ENCODE results near the gene PCDHB12.
"Not testable (repeated sequence)": the region's sequence is repeated elsewhere in the genome, so short reads cannot be mapped to it uniquely, and the experiment has no call there.

PCDHB12 gene

DNA sequence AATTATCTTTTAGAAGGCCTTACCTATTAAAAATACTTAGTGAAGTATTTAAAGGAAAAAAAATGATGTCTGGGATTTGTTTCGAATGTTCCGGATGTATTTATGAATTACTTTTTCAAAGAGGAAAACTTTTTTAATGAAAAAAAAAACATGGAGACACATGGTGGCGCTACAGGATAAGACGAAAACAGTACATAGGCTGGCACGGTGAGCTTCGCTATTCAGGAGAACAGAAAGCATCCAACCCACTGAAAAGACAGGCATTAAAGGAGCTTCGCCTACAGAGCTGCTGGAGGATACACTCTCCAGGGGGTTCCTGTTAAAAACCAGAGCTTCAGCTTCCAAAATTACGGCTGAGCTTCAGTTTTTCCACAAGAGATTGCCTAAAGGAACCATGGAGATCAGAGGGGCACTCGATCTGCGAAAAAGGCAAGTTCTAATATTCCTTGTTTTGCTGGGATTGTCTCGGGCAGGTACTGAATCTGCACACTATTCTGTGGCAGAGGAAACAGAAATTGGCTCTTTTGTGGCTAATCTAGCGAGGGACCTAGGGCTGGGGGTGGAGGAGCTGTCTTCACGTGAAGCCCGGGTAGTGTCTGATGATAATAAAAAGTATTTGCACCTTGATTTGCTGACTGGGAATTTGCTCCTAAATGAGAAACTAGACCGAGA lies 14.7 kb downstream of the PCDHB12 start, which contains the start of gene PCDHB14:
Gene PCDHB14 (plus strand): TSS at position 232 of the 672 bp plus-strand sequence. CDS start 163 bp downstream, at position 395.
- Histone ChIP-seq H3K9me3 (ENCODE audit: severe bottlenecking) (no peaks in the 10 kb centered on the region), H3K27ac (peak within 1 kb of the TSS; percentile 47; the same call in 1 of the 2 replicates), H3K27me3 (ENCODE audit: insufficient read depth, low read depth, severe bottlenecking) (no peaks in the 10 kb centered on the region), H3K36me3 (no peaks in the 10 kb centered on the region), H3K4me3 (ENCODE audit: low read depth, low read length) (peak within 1 kb of the TSS; percentile 41)
- TF ChIP-seq, protein P1, sequence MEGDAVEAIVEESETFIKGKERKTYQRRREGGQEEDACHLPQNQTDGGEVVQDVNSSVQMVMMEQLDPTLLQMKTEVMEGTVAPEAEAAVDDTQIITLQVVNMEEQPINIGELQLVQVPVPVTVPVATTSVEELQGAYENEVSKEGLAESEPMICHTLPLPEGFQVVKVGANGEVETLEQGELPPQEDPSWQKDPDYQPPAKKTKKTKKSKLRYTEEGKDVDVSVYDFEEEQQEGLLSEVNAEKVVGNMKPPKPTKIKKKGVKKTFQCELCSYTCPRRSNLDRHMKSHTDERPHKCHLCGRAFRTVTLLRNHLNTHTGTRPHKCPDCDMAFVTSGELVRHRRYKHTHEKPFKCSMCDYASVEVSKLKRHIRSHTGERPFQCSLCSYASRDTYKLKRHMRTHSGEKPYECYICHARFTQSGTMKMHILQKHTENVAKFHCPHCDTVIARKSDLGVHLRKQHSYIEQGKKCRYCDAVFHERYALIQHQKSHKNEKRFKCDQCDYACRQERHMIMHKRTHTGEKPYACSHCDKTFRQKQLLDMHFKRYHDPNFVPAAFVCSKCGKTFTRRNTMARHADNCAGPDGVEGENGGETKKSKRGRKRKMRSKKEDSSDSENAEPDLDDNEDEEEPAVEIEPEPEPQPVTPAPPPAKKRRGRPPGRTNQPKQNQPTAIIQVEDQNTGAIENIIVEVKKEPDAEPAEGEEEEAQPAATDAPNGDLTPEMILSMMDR (IDR thresholded peaks at IDR 0.05; ENCODE audit: low read depth, low read length) = peak; percentile 47
- peak; percentile 47 for DNase-seq

DNA sequence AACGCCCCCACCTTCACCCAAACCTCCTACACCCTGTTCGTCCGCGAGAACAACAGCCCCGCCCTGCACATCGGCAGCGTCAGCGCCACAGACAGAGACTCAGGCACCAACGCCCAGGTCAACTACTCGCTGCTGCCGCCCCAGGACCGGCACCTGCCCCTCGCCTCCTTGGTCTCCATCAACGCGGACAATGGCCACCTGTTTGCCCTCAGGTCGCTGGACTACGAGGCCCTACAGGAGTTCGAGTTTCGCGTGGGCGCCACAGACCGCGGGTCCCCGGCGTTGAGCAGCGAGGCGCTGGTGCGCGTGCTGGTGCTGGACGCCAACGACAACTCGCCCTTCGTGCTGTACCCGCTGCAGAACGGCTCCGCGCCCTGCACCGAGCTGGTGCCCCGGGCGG lies 16.3 kb downstream of the PCDHB12 start:
- not testable (repeated sequence) for H3K36me3 ChIP-seq; H3K27ac ChIP-seq; H3K27me3 ChIP-seq (ENCODE audit: insufficient read depth, low read depth, severe bottlenecking); H3K4me3 ChIP-seq (ENCODE audit: low read depth, low read length); DNase-seq; H3K9me3 ChIP-seq (ENCODE audit: severe bottlenecking)

DNA sequence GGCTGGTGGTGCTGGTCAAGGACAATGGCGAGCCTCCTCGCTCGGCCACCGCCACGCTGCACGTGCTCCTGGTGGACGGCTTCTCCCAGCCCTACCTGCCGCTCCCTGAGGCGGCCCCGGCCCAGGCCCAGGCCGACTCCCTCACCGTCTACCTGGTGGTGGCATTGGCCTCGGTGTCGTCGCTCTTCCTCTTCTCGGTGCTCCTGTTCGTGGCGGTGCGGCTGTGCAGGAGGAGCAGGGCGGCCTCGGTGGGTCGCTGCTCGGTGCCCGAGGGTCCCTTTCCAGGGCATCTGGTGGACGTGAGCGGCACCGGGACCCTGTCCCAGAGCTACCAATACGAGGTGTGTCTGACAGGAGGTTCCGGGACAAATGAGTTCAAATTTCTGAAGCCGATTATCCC lies 16.9 kb downstream of the PCDHB12 start:
- not testable (repeated sequence) for H3K36me3 ChIP-seq; H3K4me3 ChIP-seq (ENCODE audit: low read depth, low read length); H3K9me3 ChIP-seq (ENCODE audit: severe bottlenecking); H3K27me3 ChIP-seq (ENCODE audit: insufficient read depth, low read depth, severe bottlenecking); DNase-seq; H3K27ac ChIP-seq

DNA sequence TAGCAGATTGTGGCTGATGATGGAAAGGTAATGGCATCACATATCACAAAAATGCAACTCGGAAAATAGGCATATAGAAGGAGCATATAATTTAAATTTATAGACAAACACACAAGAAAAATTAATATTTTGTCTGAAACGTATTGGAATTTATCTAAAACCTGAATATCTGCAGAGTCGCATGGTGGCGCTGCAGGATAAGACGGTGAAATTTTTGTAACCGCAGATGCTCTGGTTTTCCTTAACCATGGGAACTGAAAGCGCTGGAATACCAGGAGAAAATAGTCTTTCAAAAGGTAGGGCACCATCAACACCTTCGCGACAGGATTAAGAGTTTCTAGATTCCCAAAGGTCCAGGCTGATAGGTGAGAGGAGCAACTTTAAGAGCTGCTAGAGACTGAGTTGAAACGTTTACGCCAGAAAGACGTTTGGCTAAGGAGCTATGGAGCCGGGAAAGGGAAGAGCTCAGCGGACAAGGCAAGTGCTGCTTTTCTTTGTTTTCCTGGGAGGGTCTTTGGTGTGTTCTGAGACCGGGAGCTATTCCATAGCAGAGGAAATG lies 25.7 kb downstream of the PCDHB12 start:
- TF ChIP-seq, protein P1 (IDR thresholded peaks at IDR 0.05; ENCODE audit: low read depth, low read length) = peak; percentile 22; the same call in 1 of the 2 replicates
- Histone ChIP-seq H3K4me3 (ENCODE audit: low read depth, low read length) (peak overlapping the region; percentile 19; the same call in 1 of the 2 replicates), H3K36me3 (no peaks in the 10 kb centered on the region), H3K9me3 (ENCODE audit: severe bottlenecking) (peaks cover 6% of the 10 kb centered on the region), H3K27ac (no peak overlapping the region), H3K27me3 (ENCODE audit: insufficient read depth, low read depth, severe bottlenecking) (no peaks in the 10 kb centered on the region)
- DNase-seq = no peak

DNA sequence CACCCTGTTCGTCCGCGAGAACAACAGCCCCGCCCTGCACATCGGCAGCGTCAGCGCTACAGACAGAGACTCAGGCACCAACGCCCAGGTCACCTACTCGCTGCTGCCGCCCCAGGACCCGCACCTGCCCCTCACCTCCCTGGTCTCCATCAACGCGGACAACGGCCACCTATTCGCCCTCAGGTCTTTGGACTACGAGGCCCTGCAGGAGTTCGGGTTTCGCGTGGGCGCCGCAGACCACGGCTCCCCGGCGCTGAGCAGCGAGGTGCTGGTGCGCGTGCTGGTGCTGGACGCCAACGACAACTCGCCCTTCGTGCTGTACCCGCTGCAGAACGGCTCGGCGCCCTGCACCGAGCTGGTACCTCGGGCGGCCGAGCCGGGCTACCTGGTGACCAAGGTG lies 27.4 kb downstream of the PCDHB12 start:
- not testable (repeated sequence) for H3K9me3 ChIP-seq (ENCODE audit: severe bottlenecking); H3K27ac ChIP-seq; H3K27me3 ChIP-seq (ENCODE audit: insufficient read depth, low read depth, severe bottlenecking); H3K4me3 ChIP-seq (ENCODE audit: low read depth, low read length); DNase-seq; H3K36me3 ChIP-seq

DNA sequence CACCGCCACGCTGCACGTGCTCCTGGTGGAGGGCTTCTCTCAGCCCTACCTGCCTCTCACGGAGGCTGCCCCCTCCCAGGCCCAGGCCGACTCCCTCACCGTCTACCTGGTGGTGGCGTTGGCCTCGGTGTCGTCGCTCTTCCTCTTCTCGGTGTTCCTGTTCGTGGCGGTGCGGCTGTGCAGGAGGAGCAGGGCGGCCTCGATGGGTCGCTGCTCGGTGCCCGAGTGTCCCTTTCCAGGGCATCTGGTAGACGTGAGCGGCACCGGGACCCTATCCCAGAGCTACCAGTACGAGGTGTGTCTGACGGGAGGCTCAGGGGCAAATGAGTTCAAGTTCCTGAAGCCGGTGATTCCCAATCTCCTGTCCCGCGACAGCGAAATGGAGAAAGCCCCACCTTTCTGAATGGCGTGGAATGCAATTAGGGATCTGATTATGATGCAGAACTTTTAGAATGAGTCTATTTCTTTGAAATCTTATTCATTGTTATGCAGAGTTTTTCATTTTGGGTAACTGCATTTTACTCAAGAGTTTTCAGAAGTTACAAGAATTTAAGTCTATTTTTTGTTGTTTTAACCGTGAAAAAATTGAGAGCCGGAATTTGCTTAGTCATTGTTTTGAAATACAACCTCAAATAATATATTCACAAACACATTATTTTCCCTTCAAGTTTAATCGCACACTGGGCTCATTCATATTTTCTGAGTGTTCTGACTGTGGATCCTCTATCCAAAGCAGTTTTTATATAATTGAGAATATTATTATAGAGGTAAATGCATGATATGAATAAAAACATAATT lies 28.2 kb downstream of the PCDHB12 start:
- DNase-seq = no peak
- peaks cover 14% of the 10 kb centered on the region for H3K9me3 ChIP-seq (ENCODE audit: severe bottlenecking)
- H3K27ac ChIP-seq = no peak overlapping the region
- H3K4me3 ChIP-seq (ENCODE audit: low read depth, low read length) = no peak overlapping the region
- no peaks in the 10 kb centered on the region for H3K27me3 ChIP-seq (ENCODE audit: insufficient read depth, low read depth, severe bottlenecking)
- TF ChIP-seq, protein P1 (IDR thresholded peaks at IDR 0.05; ENCODE audit: low read depth, low read length) = no peak
- no peaks in the 10 kb centered on the region for H3K36me3 ChIP-seq

DNA sequence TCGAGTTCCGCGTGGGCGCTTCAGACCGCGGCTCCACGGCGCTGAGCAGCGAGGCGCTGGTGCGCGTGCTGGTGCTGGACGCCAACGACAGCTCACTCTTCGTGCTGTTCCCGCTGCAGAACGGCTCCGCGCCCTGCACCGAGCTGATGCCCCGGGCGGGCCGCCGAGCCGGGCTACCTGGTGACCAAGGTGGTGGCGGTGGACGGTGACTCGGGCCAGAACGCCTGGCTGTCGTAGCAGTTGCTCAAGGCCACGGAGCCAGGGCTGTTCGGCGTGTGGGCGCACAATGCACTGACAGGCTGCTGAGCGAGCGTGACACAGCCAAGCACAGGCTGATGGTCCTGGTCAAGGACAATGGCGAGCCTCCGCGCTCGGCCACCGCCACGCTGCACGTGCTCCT lies 33.0 kb downstream of the PCDHB12 start:
- H3K36me3 ChIP-seq = no peaks in the 10 kb centered on the region

More for the DNA sequence above, 33.0 kb downstream of the PCDHB12 start:
- TF ChIP-seq, protein P1 (IDR thresholded peaks at IDR 0.05; ENCODE audit: low read depth, low read length) = no peak
- Histone ChIP-seq H3K27me3 (ENCODE audit: insufficient read depth, low read depth, severe bottlenecking) (no peaks in the 10 kb centered on the region), H3K27ac (no peak overlapping the region), H3K9me3 (ENCODE audit: severe bottlenecking) (peaks cover 14% of the 10 kb centered on the region), H3K4me3 (ENCODE audit: low read depth, low read length) (no peak overlapping the region)
- DNase-seq = no peak

Data from WERI-Rb-1 (cell line).